GM18508 (cell line): ENCODE results near the gene BAG1.

Experiments used
- ATAC-seq: cut with Tn5 transposase; IDR thresholded peaks from one replicate; pipeline ENCODE4 v1.9.1; 2021; ENCODE audit warnings: moderate number of reproducible peaks; ENCODE audit not compliant: insufficient read depth, unreplicated experiment

Gene BAG1

DNA sequence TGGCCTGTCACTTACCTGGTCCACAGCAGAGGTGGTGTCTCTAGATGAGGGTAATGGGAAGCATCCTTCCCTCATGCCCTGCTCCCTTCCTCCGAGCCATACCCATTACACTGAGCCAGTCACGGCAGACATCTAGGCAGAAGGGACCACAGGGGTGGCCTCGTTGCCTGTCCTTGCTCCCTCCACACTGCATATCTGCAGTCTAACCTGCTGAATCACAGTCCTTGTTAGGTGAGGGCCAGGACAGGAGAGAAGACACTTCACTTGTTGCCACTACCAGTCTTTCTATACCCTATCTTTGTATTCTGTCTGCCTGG lies 43.0 kb downstream of the BAG1 start:
- no peak for ATAC-seq

DNA sequence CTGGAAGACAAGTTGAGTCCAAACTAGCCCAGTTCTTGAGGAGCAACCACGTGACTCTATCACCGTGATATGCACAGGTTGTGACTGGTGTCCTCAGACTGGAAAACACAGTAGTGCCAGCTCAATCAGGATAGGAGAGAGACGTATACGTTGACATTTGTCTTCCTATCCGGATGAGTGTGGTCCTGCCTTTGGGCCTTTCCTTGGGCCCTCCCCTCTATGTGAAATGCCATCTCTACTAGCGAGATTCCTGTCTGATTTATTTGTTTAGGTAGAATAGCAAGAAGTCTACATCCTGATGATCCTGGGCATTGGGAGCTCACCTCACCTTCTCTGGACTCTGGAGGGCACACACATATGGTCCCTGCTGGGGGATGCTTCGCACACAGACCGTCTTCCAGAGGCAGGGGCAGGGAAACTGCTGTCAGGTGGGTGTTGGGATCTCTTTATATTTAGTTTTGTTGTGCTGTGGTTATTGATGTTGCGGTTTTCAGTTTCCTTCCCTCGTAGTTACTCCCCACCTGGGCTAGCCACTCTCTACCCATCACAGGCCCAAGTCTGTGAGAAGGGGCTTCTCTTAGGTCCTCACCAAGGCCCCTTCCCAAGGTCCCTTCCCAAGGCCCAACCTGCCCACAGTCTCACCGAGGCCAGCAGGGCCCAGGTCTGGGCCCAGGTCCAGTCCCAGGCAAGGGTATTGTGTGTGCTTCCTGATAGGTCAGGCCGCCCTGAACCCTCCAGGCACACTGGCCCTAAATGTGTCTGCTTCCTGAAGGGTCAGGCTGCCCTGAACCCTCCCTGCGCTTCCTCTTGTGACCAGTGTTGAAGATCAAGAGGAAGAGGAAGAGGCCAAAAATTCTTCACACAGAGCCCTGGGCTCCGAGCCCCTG lies 43.6 kb downstream of the BAG1 start:
- no peak for ATAC-seq

DNA sequence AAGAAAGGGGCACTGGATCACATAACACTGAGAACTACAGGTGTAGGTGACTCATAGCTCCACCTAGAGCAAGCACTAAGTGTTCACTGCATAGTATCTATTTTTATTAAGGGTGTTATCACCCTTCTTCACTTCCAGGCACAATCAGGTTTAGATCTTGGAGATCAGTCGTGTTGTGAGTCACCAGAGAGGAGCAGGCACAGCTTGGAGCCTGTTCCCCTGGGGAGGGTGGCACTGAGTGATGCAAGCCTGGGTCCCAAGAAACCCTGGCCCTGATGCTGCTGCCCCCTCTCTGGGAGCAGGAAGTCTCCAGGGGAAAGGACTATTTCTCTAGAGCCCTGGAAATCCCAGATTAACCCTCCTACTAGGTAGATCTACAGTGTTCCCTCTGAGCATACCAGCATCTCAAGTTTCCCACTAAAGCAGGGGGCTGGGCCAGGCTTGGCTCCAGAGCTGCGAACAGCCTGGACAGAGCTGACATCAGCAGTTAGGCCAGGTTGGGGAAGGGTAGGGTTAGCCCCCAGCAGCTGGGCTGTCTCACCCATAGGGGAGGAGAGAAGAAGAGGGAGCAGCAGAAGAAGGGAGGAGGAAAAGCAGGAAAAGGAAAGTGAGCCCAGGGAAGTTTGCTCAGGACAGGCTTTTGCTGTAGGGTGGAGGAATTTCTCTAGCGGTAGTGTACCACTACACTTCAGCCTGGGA lies 52.7 kb downstream of the BAG1 start:
- no peak for ATAC-seq

DNA sequence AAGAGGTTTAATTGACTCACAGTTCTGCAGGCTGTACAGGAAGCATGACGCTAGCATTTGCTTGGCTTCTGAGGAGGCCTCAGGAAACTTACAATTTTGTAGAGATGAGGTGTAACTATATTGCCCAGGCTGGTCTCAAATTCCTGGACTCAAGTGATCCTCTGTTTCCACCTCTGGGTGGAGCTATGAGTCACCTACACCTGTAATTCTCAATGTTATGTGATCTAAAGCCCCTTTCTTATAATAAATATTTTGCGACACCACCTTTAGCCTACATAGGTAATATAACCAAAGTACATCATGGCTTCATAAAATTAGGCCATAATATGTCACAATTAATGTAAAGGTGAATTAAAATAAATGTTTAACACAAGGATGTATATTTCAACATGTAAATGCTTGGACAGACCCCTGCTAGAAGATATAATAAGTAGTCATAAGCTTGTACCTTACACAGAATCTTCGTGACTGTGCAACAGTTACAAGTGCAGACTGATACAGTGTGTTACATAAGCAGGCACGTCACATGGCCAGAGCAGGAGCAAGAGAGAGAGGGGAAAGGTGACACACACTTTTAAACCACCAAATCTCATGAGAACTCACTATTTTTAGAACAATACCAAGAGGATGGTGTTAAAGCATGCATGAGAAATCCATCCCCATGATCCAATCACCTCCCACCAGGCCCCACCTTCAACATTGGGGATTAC lies 54.3 kb downstream of the BAG1 start:
- no peak for ATAC-seq

DNA sequence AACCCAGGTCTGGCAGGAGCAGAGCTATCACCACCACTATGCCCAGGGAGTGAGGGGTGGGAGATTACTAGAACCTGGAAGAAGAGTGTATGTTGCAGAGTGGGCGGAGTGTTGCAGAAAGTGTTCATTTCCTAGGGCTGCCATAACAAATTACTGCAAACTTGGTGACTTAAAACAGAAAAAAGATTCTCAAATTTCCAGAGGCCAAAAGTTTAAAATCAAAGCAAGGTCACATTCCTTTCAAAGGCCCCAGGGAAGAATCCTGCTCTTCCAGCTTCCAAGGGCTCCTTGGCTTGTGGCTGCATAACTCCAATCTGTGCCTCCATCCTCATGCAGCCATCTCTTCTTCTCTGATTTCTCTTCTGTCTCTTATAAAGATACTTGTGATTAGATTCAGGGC lies 55.1 kb downstream of the BAG1 start:
- no peak for ATAC-seq

GRCh38 chr9:33202552-33203201 lies 61.8 kb downstream of the BAG1 start:
- ATAC-seq: peak; percentile 99
